Measurements from ENCODE around the gene FLT4. TPM values are rescaled to one million over a fixed set of nuclear protein-coding genes. Genes with fewer than 3 reads are reported as not detected.

The FLT4 gene
- total and polyA plus RNA-seq, 9 of the 15 experiments (the other 6 are each of a cell fraction or from before 2014, with no cell fraction given): 0.01 to 0.42 (median 0.14) TPM; not detected in 2

GRCh38 chr5:180690562-180690961 is 41.2 kb upstream of the FLT4 start:
- H3K4me1 ChIP-seq (replicated peaks in 1 of 2; ENCODE audit: control insufficient read depth in 2 of 2, insufficient read depth in 2 of 2, low read length in 2 of 2): no peaks in the 10 kb centered on the region
- TF ChIP-seq HMG20A (CRISPR knock-in tag; conservative IDR thresholded peaks at IDR 0.05) (no peak), KDM4B (IDR thresholded peaks at IDR 0.05; ENCODE audit: borderline replicate concordance in 2 of 2, low read depth in 1 of 2) (no peak), ZFP30 (CRISPR knock-in tag; IDR thresholded peaks at IDR 0.05; ENCODE audit: borderline replicate concordance) (no peak), ZNF408 (CRISPR knock-in tag; IDR thresholded peaks at IDR 0.05; ENCODE audit: low read depth) (no peak)
- H3K9ac ChIP-seq (ENCODE audit: insufficient read depth in 1 of 2, low read depth in 2 of 2, low read length in 2 of 2): no peak overlapping the region
- ChIA-PET POLR2A (no interaction called here), CTCF (ENCODE audit: low intra/inter-chr PET ratio) (no interaction called here)
- no peaks in the 10 kb centered on the region for H3K79me2 ChIP-seq (ENCODE audit: control insufficient read depth, insufficient read depth, low read length)
- no peak overlapping the region for H3K27ac ChIP-seq (ENCODE audit: extremely low read depth, low read depth, low read length)
- no peaks in the 10 kb centered on the region for H3K36me3 ChIP-seq (ENCODE audit: control insufficient read depth, insufficient read depth, low read length)
- in situ Hi-C loops (cut with MboI) (no loop called here), intact Hi-C loops (cut with micrococcal nuclease) (no loop called here)
- no peak overlapping the region for H3K4me3 ChIP-seq
- H3K4me2 ChIP-seq (ENCODE audit: insufficient read depth, low read length): no peak overlapping the region
- no TSS peak for BruUV-seq (replicated peaks)
- WGBS (ENCODE audit: insufficient coverage, low coverage, missing lambda C conversion rate): 0% methylated on average over 6 of the region's 6 CpGs
- no peak for DNase-seq (ENCODE audit: extremely low read depth in 1 of 4, low spot score in 3 of 4)
- ATAC-seq: no peak
- H3K27me3 ChIP-seq (ENCODE audit: control insufficient read depth in 2 of 2, insufficient read depth in 2 of 2, low read length in 2 of 2): peaks cover 51% of the 10 kb centered on the region in 2 experiments
- no peaks in the 10 kb centered on the region for H3K9me1 ChIP-seq (ENCODE audit: control insufficient read depth, insufficient read depth, low read length)
- H2AFZ ChIP-seq (ENCODE audit: low read depth, low read length): no peak overlapping the region
- no peaks in the 10 kb centered on the region for H3K9me3 ChIP-seq (replicated peaks; ENCODE audit: control insufficient read depth, insufficient read depth, low read depth, low read length)
- no peaks in the 10 kb centered on the region for H4K20me1 ChIP-seq (replicated peaks; ENCODE audit: control insufficient read depth, insufficient read depth, low read length)
- no peak for FAIRE-seq

- Histone ChIP-seq H3K9me1 (ENCODE audit: control insufficient read depth, insufficient read depth, low read length) (no peaks in the 10 kb centered on the region), H3K9me3 (replicated peaks; ENCODE audit: control insufficient read depth, insufficient read depth, low read depth, low read length) (no peaks in the 10 kb centered on the region), H4K20me1 (replicated peaks; ENCODE audit: control insufficient read depth, insufficient read depth, low read length) (no peaks in the 10 kb centered on the region), H3K4me1 (replicated peaks in 1 of 2; ENCODE audit: control insufficient read depth in 2 of 2, insufficient read depth in 2 of 2, low read length in 2 of 2) (no peaks in the 10 kb centered on the region), H2AFZ (ENCODE audit: low read depth, low read length) (no peak overlapping the region), H3K27me3 (ENCODE audit: control insufficient read depth in 2 of 2, insufficient read depth in 2 of 2, low read length in 2 of 2) (peaks cover 54 to 55% of the 10 kb centered on the region in 2 experiments), H3K36me3 (ENCODE audit: control insufficient read depth, insufficient read depth, low read length) (no peaks in the 10 kb centered on the region), H3K79me2 (ENCODE audit: control insufficient read depth, insufficient read depth, low read length) (no peaks in the 10 kb centered on the region), H3K4me3 (no peak overlapping the region), H3K9ac (ENCODE audit: insufficient read depth in 1 of 2, low read depth in 2 of 2, low read length in 2 of 2) (no peak overlapping the region), H3K27ac (ENCODE audit: extremely low read depth, low read depth, low read length) (no peak overlapping the region), H3K4me2 (ENCODE audit: insufficient read depth, low read length) (no peak overlapping the region)
- FAIRE-seq (no peak), ATAC-seq (no peak), DNase-seq (ENCODE audit: extremely low read depth in 1 of 4, low spot score in 3 of 4) (no peak)
- WGBS (ENCODE audit: insufficient coverage, low coverage, missing lambda C conversion rate): 3% methylated on average over 7 of the region's 7 CpGs
- CTCF ChIA-PET (ENCODE audit: low intra/inter-chr PET ratio): no interaction called here
- POLR2A ChIA-PET: no interaction called here
- TF ChIP-seq MTF1 (CRISPR knock-in tag; IDR thresholded peaks at IDR 0.05; ENCODE audit: borderline replicate concordance) (no peak), SOX6 (IDR thresholded peaks at IDR 0.05) (no peak)
- in situ Hi-C loops (cut with MboI): no loop called here
- intact Hi-C loops (cut with micrococcal nuclease): no loop called here
- no TSS peak for BruUV-seq (replicated peaks)
These were observed 40.4 kb upstream of the FLT4 start for GRCh38 chr5:180689775-180690174.
